ENCODE measurements around the gene UNC13C.
"Not testable (repeated sequence)": the region's sequence is repeated elsewhere in the genome, so short reads cannot be mapped to it uniquely, and the experiment has no call there.

UNC13C gene

GRCh38 chr15:54410481-54410880 is 432.2 kb downstream of the UNC13C start:
- no peaks in the 10 kb centered on the region for H3K79me2 ChIP-seq (ENCODE audit: control insufficient read depth, low read length)
- H3K9me3 ChIP-seq (ENCODE audit: control insufficient read depth, insufficient read depth, low read length): no peaks in the 10 kb centered on the region
- H3K9me2 ChIP-seq (replicated peaks; ENCODE audit: control insufficient read depth, low read length): no peaks in the 10 kb centered on the region
- H3K27ac ChIP-seq (ENCODE audit: low read depth, low read length): no peak overlapping the region
- TF ChIP-seq EZH2phosphoT487 (IDR thresholded peaks at IDR 0.05; ENCODE audit: borderline replicate concordance, low read length) (no peak), CTCF (IDR thresholded peaks at IDR 0.05; ENCODE audit: low read depth, low read length, poor library complexity, severe bottlenecking) (no peak)
- no peaks in the 10 kb centered on the region for H3K27me3 ChIP-seq (ENCODE audit: control insufficient read depth, low read length)
- H3K4me3 ChIP-seq (ENCODE audit: low read length): no peak overlapping the region
- H3K36me3 ChIP-seq (ENCODE audit: control insufficient read depth, low read length): no peaks in the 10 kb centered on the region
- H3K4me2 ChIP-seq (ENCODE audit: low read length): no peak overlapping the region
- H4K20me1 ChIP-seq (ENCODE audit: control insufficient read depth, insufficient read depth, low read depth, low read length): no peaks in the 10 kb centered on the region
- no peaks in the 10 kb centered on the region for H3K4me1 ChIP-seq (ENCODE audit: control insufficient read depth, low read length)
- no peaks in the 10 kb centered on the region for H3F3A ChIP-seq (ENCODE audit: control insufficient read depth, insufficient read depth)

GRCh38 chr15:54424171-54424570 is 445.9 kb downstream of the UNC13C start:
- Histone ChIP-seq H3K27me3 (ENCODE audit: control insufficient read depth, low read length) (no peaks in the 10 kb centered on the region), H3K36me3 (ENCODE audit: control insufficient read depth, low read length) (no peaks in the 10 kb centered on the region), H3K9me2 (replicated peaks; ENCODE audit: control insufficient read depth, low read length) (no peaks in the 10 kb centered on the region), H4K20me1 (ENCODE audit: control insufficient read depth, insufficient read depth, low read depth, low read length) (no peaks in the 10 kb centered on the region), H3K79me2 (ENCODE audit: control insufficient read depth, low read length) (no peaks in the 10 kb centered on the region), H3K4me2 (ENCODE audit: low read length) (no peak overlapping the region), H3K9me3 (ENCODE audit: control insufficient read depth, insufficient read depth, low read length) (no peaks in the 10 kb centered on the region), H3K4me1 (ENCODE audit: control insufficient read depth, low read length) (no peaks in the 10 kb centered on the region), H3K4me3 (ENCODE audit: low read length) (no peak overlapping the region), H3F3A (ENCODE audit: control insufficient read depth, insufficient read depth) (no peaks in the 10 kb centered on the region), H3K27ac (ENCODE audit: low read depth, low read length) (no peak overlapping the region)
- no peak for TF ChIP-seq EZH2phosphoT487 (IDR thresholded peaks at IDR 0.05; ENCODE audit: borderline replicate concordance, low read length)
- no peak for TF ChIP-seq CTCF (IDR thresholded peaks at IDR 0.05; ENCODE audit: low read depth, low read length, poor library complexity, severe bottlenecking)

GRCh38 chr15:54428596-54428995 is 450.4 kb downstream of the UNC13C start:
- H3F3A ChIP-seq (ENCODE audit: control insufficient read depth, insufficient read depth): no peaks in the 10 kb centered on the region
- no peaks in the 10 kb centered on the region for H3K27me3 ChIP-seq (ENCODE audit: control insufficient read depth, low read length)
- H3K27ac ChIP-seq (ENCODE audit: low read depth, low read length): no peak overlapping the region
- H3K4me3 ChIP-seq (ENCODE audit: low read length): no peak overlapping the region
- no peaks in the 10 kb centered on the region for H3K4me1 ChIP-seq (ENCODE audit: control insufficient read depth, low read length)
- no peaks in the 10 kb centered on the region for H4K20me1 ChIP-seq (ENCODE audit: control insufficient read depth, insufficient read depth, low read depth, low read length)
- no peak overlapping the region for H3K4me2 ChIP-seq (ENCODE audit: low read length)
- no peaks in the 10 kb centered on the region for H3K9me2 ChIP-seq (replicated peaks; ENCODE audit: control insufficient read depth, low read length)
- no peaks in the 10 kb centered on the region for H3K79me2 ChIP-seq (ENCODE audit: control insufficient read depth, low read length)
- no peak for TF ChIP-seq CTCF (IDR thresholded peaks at IDR 0.05; ENCODE audit: low read depth, low read length, poor library complexity, severe bottlenecking)
- no peak for TF ChIP-seq EZH2phosphoT487 (IDR thresholded peaks at IDR 0.05; ENCODE audit: borderline replicate concordance, low read length)
- no peaks in the 10 kb centered on the region for H3K36me3 ChIP-seq (ENCODE audit: control insufficient read depth, low read length)
- H3K9me3 ChIP-seq (ENCODE audit: control insufficient read depth, insufficient read depth, low read length): no peaks in the 10 kb centered on the region

- H3K36me3 ChIP-seq (ENCODE audit: control insufficient read depth, low read length); H3K9me2 ChIP-seq (replicated peaks; ENCODE audit: control insufficient read depth, low read length); H3K27me3 ChIP-seq (ENCODE audit: control insufficient read depth, low read length); H3K79me2 ChIP-seq (ENCODE audit: control insufficient read depth, low read length); H3K4me1 ChIP-seq (ENCODE audit: control insufficient read depth, low read length); H3K4me2 ChIP-seq (ENCODE audit: low read length); H3F3A ChIP-seq (ENCODE audit: control insufficient read depth, insufficient read depth); H4K20me1 ChIP-seq (ENCODE audit: control insufficient read depth, insufficient read depth, low read depth, low read length); H3K4me3 ChIP-seq (ENCODE audit: low read length); H3K27ac ChIP-seq (ENCODE audit: low read depth, low read length); H3K9me3 ChIP-seq (ENCODE audit: control insufficient read depth, insufficient read depth, low read length): not testable (repeated sequence)
Observed at GRCh38 chr15:54450288-54450687, 472.0 kb downstream of the UNC13C start.
